GM18499 (cell line): ENCODE results near the gene PXMP4.
"Not testable (repeated sequence)": the region's sequence is repeated elsewhere in the genome, so short reads cannot be mapped to it uniquely, and the experiment has no call there.

ENCODE experiments used
- ATAC-seq: cut with Tn5 transposase; IDR thresholded peaks from one replicate; pipeline ENCODE4 v1.9.1; 2021; ENCODE audit warnings: moderate number of reproducible peaks; ENCODE audit not compliant: insufficient read depth, unreplicated experiment

Gene PXMP4

DNA sequence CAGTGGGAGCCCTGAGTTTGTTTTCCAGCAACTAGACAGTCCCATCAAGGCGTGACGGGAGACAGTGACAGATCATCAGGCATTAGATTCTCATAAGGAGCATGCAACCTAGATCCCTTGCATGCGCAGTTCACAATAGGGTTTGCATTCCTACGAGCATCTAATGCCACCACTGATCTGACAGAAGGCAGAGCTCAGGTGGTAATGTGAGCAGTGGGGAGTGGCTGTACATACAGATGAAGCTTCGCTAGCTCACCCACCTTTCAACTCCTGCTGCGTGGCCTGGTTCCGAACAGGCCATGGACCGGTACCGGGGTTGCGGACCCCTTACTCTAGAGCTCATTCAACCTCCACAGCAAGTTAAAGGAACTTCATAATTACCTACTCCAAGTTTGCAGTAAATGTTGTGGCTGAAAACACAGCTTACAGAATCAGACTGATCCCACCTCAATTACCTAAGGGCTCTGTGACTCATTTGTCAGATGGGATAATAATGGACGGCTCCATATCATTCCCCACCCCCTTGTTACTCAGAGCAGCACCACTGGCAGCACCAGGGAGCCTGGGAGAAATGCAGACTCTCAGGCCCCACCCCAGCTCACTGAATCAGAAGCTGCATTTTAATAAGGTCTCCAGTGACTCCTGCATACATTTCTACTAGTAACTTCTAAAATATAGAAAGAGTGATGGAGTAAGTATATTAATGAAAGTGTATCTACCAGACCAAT lies 15.7 kb downstream of the PXMP4 start:
- ATAC-seq: no peak

DNA sequence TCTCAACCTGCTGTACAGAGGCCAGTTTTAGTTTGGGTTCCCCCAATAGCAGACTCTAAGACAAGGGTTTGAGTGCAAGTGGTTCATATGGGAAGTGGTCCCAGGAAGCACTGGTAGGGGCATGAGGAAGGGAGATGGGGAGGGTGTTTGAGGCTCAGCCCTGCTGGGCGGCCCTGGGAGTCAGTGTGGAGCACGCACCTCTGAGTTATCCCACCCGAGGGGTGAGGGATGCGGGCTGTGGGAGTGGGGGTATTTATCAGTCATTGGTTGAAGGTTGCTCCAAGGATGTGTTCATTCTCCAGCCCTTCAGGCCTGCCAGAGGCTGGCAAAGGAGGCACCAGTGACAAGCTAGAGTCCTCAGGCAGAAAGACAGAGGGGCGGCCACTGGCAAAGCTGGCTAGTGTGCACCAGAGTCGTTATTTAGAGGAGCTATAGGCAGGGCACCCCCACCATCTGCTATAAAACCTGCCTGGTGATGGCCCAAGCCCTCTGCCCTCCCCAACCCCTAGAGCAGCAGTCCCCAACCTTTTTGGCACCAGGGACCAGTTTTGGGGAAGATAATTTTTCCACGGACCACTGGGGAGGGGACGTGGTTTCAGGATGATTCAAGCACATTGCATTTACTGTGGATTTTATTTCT lies 16.5 kb downstream of the PXMP4 start:
- no peak for ATAC-seq

DNA sequence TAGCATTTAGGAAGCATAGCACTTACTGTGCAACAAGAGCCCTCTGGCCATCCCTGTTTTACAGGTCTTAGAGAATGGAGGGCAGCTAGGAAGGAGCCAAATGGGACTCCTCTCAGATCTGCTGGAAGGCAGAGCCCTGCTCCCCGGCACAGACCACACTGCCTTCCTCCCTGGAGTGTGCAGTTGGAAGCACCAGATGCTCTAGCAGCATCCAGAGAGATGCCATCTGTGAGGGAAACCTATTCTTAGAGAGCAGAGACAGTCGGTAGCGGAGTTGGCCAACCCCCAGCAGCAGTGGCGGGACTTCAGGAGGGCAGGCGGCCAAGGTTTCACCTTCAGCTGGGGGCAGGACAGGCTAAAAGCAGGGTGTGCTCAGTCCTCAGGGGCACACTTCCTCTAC lies 17.2 kb downstream of the PXMP4 start:
- no peak for ATAC-seq

DNA sequence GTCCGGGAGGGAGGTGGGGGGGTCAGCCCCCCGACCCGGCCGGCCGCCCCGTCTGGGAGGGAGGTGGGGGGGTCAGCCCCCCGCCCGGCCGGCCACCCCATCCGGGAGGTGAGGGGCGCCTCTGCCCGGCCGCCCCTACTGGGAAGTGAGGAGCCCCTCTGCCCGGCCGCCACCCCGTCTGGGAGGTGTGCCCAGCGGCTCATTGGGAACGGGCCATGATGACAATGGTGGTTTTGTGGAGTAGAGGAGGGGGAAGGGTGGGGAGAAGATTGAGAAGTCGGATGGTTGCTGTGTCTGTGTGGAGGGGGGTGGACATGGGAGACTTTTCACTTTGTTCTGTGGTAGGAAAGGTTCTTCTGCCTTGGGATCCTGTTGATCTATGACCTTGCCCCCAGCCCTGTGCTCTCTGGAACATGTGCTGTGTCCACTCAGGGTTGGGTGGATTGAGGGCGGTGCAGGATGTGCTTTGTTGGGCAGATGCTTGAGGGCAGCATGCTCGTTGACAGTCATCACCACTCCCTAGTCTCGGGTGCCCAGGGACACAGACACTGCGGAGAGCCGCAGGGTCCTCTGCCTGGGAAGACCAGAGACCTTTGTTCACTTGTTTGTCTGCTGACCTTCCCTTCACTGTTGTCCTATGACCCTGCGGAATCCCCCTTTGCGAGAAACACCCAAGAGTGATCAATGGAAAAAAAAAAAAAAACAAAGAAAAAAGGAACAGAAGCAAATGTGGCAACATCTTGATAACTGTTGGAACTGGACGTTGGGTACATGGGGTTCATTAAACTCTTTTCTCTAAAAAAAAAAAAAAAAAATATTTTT lies 18.3 kb downstream of the PXMP4 start:
- ATAC-seq: no peak

DNA sequence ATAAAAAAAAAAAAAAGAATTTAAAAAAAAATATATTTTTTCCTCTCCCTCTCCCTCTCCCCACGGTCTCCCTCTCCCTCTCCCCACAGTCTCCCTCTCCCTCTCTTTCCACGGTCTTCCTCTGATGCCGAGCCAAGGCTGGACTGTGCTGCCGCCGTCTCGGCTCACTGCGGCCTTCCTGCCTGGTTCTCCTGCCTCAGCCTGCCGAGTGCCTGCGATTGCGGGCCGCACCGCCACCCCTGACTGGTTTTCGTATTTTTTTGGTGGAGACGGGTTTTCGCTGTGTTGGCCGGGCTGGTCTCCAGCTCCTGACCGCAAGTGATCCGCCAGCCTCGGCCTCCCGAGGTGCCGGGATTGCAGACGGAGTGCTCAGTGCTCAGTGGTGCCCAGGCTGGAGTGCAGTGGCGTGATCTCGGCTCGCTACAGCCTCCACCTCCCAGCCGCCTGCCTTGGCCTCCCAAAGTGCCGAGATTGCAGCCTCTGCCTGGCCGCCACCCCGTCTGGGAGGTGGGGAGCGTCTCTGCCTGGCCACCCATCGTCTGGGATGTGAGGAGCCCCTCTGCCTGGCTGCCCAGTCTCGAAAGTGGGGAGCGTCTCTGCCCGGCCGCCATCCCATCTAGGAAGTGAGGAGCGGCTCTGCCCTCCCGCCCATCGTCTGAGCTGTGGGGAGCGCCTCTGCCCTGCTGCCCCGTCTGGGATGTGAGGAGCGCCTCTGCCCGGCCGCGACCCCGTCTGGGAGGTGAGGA lies 19.2 kb downstream of the PXMP4 start:
- not testable (repeated sequence) for ATAC-seq

DNA sequence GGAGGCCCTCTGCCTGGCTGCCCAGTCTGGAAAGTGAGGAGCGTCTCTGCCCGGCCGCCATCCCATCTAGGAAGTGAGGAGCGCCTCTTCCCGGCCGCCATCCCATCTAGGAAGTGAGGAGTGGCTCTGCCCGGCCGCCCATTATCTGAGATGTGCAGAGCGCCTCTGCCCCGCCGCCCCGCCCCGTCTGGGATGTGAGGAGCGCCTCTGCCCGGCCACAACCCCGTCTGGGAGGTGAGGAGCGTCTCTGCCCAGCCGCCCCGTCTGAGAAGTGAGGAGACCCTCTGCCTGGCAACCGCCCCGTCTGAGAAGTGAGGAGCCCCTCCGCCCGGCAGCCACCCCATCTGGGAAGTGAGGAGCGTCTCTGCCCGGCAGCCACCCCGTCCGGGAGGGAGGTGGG lies 21.1 kb downstream of the PXMP4 start:
- not testable (repeated sequence) for ATAC-seq

DNA sequence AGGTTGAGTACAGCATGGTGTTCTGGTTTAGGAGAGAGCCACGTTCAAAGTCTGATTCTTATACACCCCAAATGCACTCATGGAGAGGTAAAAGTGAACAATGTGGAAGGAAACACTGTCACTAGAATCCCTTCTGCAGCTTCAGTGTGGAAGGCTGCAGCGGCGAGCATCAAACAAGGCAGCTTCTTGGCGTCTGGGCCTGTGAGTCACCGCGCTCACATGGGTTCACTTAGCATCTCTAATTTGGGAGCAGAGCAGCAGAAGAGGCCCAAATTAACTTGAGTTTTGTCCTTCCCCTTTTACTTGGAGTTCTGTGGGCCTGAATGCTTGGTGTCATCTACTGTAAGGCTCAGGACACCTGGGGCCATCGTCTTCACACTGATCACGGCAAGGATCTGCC lies 23.0 kb downstream of the PXMP4 start:
- ATAC-seq: no peak

DNA sequence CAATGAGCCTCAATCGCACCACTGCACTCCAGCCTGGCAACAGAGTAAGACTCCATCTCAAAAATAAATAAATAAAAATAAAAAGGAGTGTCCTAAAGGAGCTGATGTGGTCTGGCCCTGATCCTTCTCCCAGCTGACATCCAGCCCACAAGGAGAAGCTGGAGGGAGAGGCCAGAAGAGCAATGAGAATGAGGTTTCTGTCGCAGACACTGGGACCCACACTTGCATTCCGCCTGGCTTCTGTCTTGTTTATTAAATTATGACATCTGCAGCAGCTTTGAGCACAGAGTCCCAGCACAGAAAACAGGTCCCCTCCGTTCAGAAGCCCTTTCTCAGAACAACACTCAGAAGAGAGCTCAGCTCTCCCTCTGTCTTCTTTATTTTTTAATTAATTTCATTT lies 23.7 kb downstream of the PXMP4 start:
- ATAC-seq: no peak

DNA sequence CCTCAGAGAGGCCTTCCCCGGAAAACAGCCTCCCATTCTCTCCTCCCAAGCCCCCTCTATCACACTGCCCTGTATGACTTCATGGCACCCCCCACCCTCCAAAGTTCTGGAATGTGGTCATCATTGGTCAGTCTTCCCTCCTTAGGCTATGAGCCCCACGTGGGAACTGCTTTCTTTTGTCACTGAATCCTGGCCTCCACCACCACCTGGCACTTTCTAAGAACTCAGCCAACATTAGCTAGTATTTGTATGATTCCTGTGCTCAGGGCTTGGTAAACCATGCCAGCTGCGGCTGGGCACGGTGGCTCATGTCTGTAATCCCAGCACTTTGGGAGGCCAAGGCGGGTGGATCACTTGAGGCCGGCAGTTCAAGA lies 25.5 kb downstream of the PXMP4 start:
- no peak for ATAC-seq

DNA sequence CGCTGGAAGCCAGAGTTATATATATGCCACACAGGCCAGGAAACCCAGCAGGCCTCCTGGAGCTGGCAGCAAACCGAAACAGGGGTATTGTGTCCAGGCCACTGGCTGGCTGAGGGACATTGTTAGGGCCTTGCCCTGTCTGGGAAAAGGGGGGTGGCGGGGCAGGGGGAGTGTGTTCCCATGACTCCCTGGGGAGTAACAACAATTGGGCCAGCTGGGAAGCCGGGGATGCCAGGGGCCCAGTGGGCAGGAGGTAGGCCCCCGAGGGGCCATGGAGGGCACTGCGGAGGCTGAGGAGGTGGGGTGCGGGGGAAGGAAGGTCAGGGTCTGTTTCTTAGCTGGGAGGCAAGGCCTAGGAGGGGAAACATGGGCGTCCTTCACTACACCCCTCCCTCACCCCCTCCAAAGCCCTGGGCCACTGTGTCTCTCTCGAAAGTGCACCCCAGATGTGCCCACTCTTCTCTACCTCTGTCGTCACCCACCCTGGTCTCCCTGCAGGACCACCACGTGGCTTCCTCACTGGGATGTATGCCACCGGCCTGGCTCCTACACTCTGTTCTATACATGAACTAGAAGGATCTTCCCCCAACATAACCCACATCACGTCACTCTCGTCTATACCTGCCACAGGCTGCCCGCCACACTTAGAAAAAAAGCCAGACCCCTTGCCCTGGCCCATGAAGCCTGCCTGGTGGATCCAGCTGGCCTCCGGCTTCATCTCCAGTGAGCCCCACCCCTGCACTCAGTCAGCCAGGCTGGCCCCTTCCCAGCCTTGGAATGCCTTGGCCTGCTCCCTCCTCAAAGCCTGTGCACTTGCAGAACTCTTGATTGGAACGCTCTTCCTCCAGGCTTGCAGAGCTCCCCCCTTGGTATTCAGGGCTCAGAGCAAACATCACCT lies 26.1 kb downstream of the PXMP4 start:
- no peak for ATAC-seq

DNA sequence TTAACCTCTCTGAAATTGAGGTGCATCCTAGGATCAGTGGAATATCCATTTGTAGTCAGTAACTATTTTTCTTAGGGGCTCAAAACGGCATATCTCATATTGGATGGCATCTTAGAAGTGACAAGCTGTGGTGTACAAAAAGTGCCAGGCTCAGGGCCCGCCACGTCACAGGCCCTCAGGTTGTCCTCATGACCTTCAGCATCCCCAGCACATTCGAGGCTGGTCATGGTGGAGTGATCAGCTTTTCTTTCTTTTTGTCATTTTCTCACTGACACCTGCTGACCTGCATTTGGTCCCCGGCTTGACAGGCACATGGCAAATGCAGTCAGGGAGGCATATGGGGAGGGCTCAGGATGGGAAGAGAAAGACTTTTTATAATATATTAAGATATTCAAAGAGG lies 26.8 kb downstream of the PXMP4 start:
- no peak for ATAC-seq

DNA sequence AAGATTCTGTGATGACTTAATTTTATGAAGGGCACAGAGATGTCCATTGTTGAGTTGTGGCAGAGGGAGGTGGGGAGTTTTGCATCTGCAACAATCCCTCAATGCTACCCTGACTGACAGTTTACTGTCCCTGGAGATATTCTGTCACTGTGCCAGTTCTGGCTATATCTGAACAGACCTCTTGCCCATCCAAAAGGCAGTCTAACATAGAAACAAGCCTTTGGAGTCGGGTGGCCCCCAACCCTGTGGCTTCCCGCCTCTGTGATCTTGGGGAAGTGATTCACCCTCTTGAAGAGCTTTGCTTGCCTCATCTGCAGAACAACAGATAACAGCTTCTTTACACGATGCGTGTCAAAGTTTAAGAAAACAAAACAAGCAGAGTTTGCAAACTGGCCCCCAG lies 30.1 kb downstream of the PXMP4 start:
- ATAC-seq: no peak

DNA sequence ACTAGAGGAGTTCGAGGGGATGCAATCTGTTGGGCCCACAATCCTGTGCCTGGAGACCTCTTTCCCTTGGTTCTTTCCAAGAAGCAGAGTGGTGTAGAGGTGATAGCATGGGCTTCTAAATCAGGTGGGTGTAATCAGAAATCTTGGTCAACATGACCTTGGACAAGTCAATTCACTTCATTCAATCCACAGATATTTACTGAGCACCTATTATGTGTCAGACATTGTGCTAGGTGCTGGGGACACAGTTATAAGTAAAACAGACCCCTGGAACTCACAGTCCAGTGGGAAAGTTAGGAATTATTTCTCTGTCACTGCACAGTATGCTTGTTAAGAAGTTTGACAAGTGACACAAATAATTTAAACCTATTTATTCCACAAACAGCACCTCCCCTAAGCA lies 30.6 kb downstream of the PXMP4 start:
- ATAC-seq: no peak

DNA sequence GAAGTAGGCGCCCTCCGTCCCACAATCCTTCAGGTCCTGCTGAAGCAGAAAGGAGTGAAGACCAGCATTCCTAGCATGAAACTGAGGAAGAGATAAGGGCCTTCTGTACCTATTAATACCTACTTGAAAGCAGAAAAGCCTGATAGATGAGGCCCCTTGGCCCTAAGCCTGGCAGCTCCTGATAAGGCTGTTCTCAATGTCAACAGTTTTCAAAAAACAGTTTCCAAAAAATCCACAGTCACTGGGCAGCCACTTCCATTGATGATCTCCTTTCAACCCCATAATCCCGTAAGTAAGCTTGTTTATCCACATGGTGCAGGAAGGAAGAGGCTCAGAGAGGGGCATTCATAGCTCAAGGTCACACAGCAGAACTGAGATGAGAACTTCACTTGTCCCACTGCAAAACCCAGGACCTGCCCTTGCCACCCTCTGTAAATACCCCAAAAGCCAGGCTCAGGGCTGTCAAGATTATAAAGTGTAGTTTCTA lies 31.1 kb downstream of the PXMP4 start:
- no peak for ATAC-seq

DNA sequence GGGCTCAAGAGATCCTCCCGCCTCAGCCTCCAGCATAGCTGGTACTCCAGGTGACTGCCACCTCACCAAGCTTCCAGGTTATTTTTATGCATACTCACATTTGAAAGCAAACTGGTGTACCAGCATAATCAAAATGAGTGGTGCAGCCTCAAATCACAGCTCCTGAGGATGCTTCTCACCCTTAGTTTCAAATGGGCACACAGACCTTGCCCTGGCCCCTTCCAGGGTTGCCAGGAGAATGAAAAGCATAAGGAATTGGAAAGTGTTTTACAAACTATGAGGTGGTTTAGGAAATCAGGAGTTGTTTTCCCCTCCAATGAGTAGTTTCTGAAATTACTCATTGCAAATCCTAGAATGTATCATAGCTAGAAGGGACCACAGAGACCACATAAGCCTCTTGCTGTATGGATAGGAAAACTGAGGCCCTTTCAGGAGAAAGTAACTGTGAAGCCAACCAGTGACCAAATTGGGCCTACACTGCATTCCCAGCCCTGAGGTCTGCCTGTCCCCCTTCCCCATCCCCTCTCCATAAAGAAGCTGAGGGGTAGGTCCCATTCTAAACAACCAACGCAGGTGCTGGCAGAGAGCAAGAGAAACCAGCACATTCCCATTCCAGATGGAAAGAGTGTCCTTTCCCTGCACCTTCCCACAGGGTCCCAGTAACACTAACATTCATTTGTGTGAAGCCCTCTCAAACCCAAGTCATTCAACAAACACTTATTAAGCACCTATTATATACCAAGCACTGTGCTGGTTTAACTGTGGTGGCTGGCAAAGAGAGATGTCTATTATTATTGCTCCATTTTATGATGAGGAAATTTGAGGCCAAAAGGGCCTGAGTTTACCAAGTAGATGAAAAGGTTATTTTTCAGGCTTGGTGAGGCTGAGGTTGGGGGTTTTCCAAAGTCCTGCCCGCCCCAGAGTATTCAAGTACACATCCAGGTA lies 31.8 kb downstream of the PXMP4 start:
- no peak for ATAC-seq

DNA sequence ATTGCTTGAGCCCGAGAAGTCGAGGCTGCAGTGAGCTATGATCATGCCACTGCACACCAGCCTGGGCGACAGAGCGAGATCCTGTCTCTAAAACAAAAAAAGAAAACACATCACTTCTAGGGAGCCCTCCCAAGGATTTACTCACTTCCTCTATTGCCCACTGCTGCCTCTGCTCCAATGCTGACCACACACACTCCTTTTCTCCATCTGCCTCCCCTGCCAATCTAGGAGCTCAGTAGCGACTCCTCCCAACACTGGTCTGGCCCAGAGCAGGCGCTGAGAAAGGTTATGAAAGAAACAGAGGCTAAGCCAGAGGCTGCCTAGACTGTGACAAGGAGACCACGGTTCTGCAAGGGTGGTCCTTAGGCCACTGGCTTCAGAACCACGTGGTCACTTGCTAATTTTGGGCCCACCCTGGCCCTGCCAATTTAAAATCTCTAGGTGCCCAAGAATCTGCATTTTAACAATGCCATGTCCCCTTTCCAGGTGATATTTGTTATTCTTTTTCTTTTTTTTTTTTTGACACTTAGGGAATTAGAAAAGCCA lies 32.7 kb downstream of the PXMP4 start:
- no peak for ATAC-seq

DNA sequence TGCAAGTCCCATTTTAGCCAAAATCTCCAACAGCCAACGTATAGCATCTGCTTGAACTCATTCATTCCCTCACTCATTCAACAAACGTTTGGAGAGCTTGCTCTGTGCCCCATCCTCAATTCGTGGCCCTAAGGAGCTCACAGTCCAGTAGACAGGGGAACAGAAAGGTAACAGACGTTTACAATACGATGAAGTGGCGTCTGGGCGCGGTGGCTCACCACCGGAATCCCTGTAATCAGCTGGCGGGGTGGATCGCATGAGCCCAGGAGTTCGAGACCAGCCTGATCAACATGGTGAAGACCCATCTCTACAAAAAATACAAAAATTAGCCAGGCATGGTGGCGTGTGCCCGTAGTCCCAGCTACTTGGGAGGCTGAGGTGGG lies 33.1 kb downstream of the PXMP4 start:
- no peak for ATAC-seq
